OCI-M1 (cell line): Measurements from ENCODE around the gene HDAC4.

Source experiments
- DNase-seq: peaks from one replicate; lab custom pipeline; 2025; lab: John Stamatoyannopoulos, UW

The HDAC4 gene

DNA sequence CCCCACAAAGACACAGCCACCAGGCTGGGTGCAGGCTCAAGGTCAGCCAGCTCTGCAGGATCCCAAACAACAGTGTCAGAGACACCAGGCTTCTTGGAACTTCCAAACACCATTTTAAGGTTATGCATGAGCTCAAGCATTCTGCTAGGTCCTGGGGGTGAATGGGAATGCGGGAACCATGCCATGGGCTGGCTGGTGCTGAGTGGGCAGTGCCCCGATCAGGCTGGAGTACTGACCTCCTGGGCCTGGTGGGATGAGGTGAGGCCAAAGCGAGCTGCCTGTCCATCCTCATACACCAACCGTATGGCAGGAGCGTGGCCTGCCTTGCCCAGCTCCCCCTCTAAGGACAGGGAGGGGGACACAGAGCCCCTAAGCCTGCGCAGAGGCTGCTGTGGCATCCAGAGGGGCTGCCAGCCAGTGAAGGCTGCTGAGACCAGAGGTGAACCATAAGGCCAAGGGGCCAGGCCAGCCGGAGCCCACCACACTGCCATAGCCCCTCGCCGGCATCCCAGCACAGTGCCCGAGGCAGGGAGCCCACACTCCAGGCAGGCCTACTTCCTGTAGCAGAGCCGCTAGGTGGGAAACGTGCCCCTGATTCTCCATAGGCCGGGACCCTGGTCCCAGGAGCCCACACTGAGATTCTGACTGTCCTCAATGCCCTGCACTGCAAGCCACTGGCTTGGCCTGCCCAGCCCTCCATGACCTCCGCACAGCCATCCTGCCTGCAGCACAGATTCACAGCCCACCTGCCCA is 135.0 kb downstream of the HDAC4 start:
- DNase-seq, result no peak

DNA sequence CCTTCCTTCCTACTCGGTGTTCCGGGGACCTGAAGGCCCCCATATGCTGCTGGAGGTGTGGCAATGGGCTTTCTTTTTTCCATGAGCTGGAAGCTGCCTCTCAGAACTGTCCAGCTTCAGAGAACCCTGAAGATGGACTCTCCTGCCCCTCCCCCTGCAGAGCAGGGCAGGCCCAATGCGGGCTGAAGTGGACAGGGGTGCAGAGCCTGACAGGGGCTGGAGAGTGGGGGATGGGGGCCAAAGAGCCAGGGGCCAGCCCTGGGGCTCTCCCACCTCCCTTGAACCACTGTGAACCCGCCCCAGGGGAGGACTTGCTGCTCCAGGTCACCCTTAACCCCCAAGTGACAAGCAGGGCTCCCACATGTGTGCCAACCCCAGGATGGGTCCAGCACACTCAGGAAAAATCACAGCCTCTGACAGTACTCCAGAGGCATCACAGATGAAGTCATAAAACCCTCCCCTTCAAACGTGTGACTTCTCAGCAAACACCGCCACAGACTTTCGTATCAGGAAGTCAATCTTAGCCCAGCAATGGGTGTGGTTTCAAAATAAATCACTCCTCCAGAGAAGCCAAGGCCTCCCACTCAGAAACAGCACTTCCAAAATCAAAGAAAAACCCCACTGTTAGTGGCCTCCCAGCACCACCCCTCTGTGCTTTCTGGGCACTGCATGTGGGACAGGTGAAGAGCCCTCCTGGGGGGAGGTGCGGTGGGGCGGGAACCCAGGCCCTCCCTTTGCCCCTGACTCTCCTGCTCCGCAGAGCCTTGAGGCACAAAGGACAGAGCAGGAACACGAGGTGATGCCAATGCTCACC is 135.8 kb downstream of the HDAC4 start:
- DNase-seq, result peak; percentile 63

DNA sequence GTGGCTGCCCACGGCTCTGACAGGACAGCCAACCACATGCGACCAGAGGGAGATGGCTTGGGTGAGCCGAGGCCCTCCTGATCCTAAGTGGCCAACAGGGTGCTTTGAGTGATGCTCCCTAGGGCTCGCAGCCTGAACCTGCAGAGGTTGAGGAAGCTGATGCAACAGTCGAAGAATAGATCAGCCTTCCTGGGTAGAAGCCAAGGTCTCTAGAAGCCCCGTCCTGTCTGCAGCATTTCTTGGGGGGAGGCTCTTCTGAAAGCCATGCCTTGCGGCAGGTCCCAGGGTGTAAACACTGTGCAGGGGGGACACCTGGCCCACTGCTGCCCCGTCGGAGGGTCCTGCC is 136.4 kb downstream of the HDAC4 start:
- DNase-seq, result no peak

DNA sequence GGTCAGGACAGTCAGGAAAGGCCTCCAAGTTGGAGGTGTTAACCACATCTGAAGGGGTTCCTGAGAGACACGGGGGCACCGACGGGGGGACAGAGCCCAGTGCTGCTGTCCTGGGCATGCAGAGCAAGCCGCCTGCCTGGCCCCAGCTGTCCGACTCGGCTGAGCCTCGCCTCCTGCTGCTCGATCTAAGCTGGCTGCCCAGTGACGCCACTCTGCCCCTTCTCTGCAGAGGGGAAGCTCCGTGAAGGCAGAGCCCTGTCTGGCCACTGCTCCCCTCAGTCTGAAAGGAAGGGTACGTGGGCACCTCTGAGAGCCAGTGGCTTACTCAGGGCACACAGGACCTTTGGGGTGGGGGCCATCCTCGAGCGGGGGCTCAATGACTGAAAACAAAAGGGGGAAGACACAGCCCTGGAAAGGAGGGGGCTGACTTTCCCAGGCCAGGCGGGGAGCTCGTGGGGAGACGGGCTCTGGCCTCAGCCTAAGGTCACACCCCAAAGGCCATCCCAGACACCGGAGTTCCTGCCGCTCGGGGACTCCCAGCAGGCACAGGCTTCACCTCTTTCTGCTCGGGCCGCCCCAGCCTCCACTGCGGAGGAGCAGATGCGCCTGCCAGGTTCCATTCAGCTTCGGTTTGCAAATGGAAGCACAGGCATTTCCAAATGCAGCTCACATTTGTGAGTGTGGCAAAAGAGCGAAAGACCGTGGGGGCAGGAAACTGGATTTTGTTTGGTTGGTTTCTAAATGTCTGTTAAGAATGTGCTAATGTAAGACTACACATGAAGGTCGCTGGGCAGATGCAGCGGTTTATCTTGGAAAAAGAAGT is 136.9 kb downstream of the HDAC4 start:
- DNase-seq, result no peak

DNA sequence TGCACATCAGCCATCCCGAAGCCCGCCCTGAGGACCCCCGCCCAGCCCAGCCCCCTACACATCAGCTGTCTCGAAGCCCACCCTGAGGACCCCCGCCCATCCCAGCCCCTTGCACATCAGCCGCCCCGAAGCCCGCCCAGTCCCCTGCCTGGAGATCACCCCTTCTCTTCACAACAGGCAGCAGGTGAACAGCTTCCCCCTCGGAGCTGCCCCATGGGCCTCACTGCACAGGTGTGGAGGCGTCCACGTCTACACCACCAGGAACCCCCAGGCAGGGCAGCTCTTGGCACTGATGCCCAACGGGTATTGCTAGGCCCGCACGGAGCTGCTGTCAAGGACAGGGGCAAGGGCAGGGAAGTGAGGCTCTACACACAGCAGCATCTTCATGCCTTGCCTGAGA is 137.6 kb downstream of the HDAC4 start:
- no peak for DNase-seq

DNA sequence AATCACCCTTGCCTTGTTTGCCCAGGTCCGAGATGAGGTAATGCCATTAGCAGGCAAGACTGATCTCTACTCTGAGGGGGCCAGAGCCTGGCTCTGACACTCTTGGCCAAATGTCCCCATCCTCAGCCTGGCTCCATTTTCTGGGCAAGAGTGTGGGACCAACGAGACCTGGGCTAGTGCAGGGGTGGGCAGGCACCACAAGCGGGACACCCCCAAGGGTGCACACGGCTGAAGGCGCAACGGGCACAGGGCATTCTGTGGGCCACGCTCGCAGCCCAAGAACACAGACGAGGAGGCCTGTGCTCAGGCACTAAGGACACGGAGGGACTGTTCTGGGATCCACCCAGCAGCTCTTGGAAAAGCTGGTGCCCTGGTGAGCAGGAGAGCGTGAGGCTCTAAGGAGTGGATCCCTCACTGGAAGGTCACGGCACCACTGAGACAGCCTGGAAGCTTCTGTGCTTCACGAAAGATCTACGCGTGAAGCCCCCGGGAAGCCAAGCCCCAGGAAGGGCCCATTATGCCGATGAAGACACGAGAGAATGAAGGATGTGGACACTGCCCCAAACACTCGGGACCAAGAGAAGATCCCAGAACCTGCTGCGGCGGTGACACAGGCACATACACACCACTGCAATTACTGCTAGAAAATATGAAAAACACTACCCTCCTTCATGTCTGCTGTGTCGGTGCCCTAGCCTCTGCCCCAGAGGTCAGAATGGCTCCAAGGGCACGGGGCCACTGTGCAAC is 138.2 kb downstream of the HDAC4 start:
- no peak for DNase-seq

DNA sequence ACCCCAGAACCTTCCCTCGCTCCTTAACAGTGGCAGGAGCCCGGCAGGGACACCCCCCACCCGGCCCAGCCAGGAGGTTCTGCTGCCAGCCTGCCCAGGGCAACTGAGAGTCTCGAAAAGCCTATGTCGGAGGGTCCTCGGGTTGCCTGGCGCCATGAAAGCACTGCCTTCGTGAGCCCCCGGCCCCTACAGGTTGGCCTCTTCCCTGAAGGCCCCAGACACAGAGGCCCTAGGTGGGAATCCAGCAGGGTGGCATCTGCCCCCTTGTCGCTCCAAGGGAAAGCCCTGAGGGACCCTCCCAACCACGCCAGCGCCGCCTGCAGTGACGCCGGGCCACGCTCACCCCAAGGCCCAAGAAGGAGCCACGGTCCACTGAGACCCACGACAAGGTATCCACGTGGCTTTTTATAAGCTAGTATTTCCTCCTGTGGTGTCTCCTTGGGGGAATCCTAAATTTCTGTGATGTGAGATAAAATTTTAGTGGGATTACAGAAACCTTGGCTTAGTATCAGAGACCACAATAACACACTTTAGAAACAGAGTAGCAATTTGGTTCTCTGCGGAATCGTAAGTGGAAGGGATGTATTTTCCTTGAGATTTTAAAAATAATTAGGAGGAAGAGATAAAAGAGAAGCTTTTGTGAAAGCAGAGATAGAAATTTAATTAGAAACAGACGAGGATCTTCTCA is 138.9 kb downstream of the HDAC4 start:
- no peak for DNase-seq

DNA sequence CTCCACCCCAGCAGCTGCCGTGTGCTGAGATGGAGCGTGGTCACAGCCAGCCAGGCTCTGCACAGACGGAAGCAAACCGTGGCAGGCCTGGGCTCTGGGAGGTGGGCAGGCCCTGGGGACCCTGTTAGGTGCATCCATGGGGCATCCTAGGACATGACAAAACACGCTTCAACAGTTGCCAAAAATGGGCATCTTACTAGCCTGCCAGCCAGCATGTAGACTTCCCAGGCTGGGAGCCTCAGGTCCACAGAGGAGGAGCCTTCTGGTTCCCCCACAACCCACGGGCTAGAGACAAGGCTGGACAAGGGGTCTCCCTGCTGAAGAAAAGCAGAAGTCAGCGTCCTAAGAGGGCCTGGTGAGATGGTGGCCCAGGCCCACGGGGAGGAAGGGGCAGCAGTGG is 139.5 kb downstream of the HDAC4 start:
- no peak for DNase-seq

DNA sequence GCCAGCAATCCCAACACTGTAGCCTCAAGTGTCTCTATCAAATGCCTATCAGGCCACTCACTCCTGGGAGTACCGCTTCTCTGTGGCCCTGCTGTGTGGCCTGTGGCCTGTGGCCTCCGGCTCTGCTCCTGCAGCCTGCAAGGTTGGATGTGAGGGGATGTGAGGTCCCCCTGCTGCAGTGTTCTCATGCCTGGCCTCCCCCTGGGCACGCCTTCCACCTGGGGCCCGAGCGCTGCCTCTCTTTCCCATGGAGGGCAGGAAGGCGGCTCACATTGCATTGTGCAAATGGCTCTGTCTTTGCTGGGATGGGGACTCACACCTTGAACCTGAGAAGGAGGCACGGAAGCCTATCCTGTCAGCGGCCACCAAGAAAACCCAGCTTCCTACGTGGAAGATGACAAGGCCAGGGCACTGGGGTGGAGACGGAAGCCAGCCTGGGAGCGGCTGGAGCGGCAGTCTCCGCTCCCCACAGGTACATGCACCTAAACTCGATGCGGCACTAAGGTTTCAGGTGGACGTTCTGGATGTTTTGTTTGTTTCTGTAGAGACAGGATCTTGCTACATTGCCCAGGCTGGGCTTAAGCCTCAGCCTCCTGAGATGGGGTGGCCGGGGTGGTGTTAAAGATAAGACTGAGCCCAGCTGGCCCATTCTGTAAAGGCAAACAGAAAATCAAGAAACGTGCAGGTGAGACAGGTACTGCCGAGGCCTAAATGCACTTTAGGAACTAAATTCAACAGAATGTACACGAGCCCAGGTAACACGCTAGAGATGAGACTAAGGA is 140.1 kb downstream of the HDAC4 start:
- DNase-seq, result no peak

DNA sequence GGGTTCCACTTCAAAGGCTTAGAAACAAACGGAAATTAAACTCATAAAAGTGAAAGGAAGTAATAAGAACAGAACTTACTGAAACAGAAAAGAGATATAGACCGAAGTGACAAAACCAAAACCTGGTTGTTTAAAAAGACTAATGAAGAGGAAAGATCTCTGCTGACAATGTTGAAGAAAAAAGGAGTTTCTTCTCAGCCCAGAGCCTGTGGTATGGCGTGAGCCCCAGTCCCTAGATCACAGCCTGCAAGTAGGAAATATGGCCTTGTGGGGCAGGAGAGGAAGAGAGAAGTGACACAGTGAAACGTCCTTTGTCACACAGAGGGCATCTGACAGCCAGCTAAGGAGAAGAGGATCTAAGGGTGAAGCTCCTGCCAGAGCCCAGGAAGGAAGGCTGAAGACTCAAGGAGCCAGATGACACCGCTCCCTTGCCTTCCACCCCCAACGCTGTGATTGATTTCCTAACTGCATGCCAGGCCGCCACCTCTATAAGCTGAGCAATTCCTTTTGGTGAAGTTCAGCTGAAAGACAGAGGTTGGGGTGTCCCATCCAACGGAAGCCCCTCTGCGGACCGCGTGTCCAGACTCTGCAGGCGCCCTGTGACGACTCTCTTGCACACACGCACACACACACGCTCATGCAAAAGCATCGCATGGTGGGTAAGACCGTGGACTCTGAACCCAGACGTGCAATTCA is 141.1 kb downstream of the HDAC4 start:
- DNase-seq, result peak; percentile 5

DNA sequence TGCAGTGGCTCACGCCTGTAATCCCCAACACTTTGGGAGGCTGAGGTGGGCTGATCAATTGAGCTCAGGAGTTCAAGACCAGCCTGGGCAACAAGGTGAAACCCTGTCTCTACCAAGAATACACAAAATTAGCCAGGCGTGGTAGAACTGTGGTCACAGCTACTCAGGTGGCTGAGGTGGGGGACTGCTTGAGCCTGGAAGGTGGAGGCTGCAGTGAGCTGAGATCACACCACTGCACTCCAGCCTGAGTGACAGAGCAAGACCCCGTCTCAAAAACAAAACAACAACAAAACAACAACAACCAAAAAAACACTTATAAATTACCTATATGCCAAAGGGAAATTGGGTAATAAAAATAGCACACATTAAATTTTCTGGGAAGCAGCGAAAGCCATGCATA is 141.6 kb downstream of the HDAC4 start:
- no peak for DNase-seq

DNA sequence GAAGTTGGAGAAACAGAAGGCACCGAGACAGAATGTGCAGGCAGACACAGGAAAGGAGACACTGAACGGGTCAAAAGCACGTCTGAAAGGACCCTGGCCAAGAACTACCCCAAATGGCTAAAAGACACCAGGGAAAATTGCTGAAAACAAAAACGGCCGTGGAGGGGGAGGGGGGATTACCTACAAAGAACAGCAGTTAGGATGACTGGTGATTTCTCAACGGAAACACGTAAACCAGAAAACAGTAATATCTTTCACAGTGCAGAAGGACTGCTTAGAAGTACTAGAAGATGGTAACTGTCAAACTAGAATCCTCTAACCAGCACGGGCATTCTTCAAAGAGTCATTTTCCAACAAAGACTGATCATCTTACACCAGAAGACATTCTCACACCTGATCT is 142.6 kb downstream of the HDAC4 start:
- no peak for DNase-seq

DNA sequence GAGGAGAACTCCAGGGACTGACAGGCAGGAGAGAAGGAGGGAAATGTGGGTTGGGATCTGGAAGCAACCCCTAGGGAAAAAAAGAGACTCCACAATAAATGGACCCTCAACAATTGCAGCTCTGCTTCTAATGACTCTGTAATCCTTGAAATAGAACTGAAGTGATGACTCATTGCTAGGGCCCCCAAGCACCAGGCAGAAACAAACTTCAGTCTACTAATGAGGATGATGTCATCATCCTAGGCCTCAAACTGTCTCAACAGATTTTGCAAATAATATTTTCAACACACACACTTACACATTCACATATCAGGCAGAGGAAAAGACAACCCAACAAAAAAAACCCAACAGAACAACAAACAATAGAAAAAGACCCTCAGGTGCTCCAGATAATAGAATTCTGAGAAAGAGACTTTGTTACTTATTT is 143.3 kb downstream of the HDAC4 start:
- peak; percentile 37 for DNase-seq

DNA sequence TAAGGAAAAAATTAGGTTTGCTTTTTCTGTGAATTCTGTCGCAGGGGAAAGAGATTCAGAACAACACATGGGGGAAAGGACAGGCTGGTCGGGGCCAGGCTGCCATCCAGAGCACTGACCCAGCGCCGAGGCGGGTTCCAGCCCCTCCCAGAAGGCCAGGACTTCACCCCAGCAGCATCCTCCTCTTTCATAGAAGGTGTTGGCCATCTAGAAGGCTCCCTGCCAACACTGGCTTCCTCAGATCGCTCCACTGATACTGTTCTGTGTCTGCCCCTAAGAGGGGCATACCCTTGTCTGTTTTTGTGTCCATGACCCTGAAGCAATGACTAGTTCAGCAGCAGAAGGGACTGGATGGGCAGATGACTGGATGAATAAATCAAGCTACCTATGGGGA is 144.5 kb downstream of the HDAC4 start:
- no peak for DNase-seq

DNA sequence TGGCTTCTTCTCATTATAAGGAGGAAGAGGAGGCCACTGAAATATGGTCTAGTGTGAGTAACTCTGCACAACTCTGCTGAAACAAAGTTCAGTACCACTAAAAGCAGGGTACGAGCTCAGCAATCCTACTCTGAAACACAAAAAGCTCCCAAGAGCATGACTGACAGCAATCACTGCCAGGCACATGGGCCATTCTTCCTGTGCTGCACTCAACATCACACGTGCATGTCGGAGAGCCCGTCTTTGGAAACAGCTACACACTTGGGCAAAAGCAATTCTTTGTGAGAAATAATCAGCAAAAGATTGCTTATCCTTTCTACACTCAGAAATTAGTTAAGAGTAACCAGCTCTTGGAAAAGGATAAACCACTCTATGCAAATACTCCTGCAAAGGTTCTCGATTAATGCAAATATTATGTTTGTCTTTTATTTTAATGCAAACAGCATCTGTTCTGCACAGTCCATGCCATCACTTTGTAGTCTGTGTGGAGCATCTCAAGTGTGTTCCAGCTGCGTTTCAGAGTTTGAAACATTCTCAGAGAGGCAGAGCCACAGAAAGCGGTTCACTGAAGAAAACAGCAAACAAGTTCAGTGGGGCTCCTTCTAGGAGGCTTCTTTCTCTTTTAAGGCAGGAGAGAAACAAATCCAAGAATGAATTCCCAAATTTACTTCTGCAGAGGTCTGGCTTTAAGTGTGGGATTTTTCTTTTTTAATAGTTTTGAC is 145.0 kb downstream of the HDAC4 start:
- no peak for DNase-seq

DNA sequence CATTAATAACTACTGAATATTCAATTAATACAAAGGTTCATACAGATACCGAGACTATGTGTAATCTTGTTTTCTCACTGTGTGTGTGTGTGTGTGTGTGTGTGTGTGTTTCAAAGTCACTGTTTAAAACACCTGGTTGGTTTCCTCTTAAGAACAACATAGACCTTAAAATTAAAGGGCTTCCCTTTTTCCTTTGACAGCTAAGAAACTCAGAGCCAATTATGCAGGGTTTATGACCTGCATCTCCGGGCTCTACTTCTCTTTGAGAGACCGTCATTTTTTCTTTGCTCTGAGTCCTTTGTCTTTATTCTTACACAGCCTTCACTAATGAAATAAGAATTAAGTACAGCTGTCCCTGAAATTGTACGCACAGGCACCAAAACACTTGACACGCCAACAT is 145.6 kb downstream of the HDAC4 start:
- no peak for DNase-seq

DNA sequence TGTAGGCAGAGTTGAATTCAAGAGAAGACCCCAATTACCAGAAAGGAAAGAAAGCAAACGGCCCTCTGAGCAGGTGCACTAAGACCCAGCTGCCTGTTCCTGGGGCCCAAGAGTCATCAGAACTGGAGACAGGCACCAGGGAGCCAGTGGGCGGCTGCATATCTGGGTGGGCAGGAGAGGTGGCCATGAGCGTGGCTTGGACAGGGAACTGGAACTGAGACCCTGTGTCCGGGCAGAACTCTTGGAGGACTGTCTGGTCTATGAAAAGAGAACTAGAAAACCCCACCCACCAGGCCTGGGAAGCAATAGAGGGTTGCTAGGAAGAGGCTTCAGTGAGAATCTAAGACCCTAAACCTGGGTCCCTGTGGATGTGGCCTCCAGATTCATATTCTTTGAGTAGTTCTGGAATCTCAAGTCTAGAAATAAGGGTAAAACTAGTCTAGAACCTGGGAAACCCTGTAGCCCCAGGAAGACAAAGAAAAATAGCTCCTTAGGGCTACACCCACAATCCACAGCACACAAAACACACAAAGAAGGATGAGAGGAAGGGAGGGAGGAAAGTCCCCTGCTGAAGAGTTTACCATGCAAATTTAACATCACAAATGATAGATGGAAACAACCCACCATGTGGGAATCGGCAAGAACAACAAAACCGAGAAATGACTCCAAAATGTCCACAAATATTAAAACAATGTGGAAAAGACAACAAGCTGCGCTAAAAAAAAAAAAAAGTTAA is 147.0 kb downstream of the HDAC4 start:
- DNase-seq, result no peak

DNA sequence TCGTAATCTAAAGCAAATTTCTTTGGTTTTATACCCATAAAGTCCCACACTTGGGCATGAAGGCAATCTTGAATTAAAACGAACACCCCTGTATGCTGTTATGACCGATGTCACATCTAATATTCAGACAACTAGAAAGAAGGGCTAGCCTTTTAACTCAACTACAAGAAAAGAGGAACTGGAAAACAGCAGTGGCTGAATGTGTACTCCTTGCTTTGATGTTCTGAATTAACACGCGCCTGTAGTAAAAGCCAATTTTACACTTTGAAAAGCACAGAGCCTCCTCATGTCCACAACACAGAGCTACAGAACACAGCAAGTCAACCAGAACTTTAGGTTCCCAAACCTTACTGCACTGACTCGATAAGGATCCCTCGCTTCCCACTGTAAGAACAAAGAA is 147.6 kb downstream of the HDAC4 start:
- DNase-seq, result peak; percentile 56

DNA sequence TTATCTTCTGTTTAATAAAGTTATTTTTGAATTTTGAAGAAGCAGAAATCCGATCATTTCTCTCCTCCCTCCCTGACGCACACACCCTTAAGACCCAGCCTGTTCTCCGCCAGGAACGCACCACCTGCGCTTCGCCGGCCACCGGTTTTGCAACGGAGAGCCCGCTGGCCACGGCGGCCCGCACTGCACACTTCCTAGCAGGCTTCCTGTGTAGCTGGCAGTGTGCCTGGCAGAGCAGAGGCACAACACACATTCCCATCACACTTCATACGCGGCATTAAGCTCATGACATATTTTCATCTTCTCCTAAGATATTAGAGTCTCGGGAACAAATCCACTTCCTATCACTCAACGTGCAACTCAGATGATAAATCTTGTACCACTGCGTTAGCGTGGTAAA is 148.0 kb downstream of the HDAC4 start:
- DNase-seq, result no peak
